Effector memory CD8-positive, alpha-beta T cell (primary cell): Measurements from ENCODE around the gene TBX1.
"Not testable (repeated sequence)": the region's sequence is repeated elsewhere in the genome, so short reads cannot be mapped to it uniquely, and the experiment has no call there.

Experiments used
- ATAC-seq: fragments of 150-1000 bp; cut with Tn5 transposase; replicated peaks from 2 replicates; pipeline ENCODE4 v1.10.0; 2021; ENCODE audit warnings: mild to moderate bottlenecking, moderate library complexity
- DNase-seq, 3 experiments: peaks; one replicate each; pipeline ENCODE4 v3.0.0; 2021
- H3K27ac Mint-ChIP-seq, 2 donors: one replicate each; pipeline ENCODE4 v1.8.0; 2022; ENCODE audit warnings: mild to moderate bottlenecking in 2 of 2, mixed read lengths in 2 of 2, moderate library complexity in 2 of 2
- H3K27me3 Mint-ChIP-seq, 2 donors: one replicate each; pipeline ENCODE4 v1.8.0; 2022; ENCODE audit warnings: mixed read lengths in 2 of 2
- H3K36me3 Mint-ChIP-seq: one replicate; pipeline ENCODE4 v1.8.0; 2022; ENCODE audit warnings: mild to moderate bottlenecking, moderate library complexity, mixed read lengths; ENCODE audit not compliant: insufficient read depth
- H3K4me1 Mint-ChIP-seq, 2 donors: one replicate each; pipeline ENCODE4 v1.8.0; 2022; ENCODE audit warnings: low read depth in 2 of 2, mixed read lengths in 2 of 2
- H3K4me3 Mint-ChIP-seq, 2 donors: one replicate each; pipeline ENCODE4 v1.8.0; 2022; ENCODE audit warnings: mild to moderate bottlenecking in 2 of 2, mixed read lengths in 2 of 2, moderate library complexity in 2 of 2
- H3K9me3 Mint-ChIP-seq, 2 donors: one replicate each; pipeline ENCODE4 v1.8.0; 2022; ENCODE audit warnings: mixed read lengths in 2 of 2

Gene TBX1

GRCh38 chr22:19775496-19776325, 15.1 kb downstream of the TBX1 start:
- peaks cover 0 to 4% of the 10 kb centered on the region in 2 donors for H3K4me1 Mint-ChIP-seq
- no peak overlapping the region for H3K4me3 Mint-ChIP-seq
- ATAC-seq (no peak), DNase-seq (no peak)
- H3K27ac Mint-ChIP-seq = no peak overlapping the region
- peaks cover 61 to 92% of the 10 kb centered on the region in 2 donors for H3K27me3 Mint-ChIP-seq
- H3K9me3 Mint-ChIP-seq = no peaks in the 10 kb centered on the region
- H3K36me3 Mint-ChIP-seq = peaks cover 5% of the 10 kb centered on the region

- Mint-ChIP-seq H3K4me3 (no peak overlapping the region), H3K4me1 (peaks cover 0 to 4% of the 10 kb centered on the region in 2 donors), H3K9me3 (no peaks in the 10 kb centered on the region), H3K36me3 (peaks cover 5% of the 10 kb centered on the region), H3K27ac (no peak overlapping the region), H3K27me3 (peaks cover 55 to 84% of the 10 kb centered on the region in 2 donors)
- DNase-seq (no peak), ATAC-seq (no peak)
Observed at GRCh38 chr22:19776433-19777031, 16.0 kb downstream of the TBX1 start.

GRCh38 chr22:19777192-19777591, 16.6 kb downstream of the TBX1 start:
- not testable (repeated sequence) for H3K27ac Mint-ChIP-seq, ATAC-seq, DNase-seq, H3K4me1 Mint-ChIP-seq, H3K9me3 Mint-ChIP-seq, H3K36me3 Mint-ChIP-seq, H3K4me3 Mint-ChIP-seq
- peaks cover 48 to 78% of the 10 kb centered on the region in 2 donors for H3K27me3 Mint-ChIP-seq

DNA sequence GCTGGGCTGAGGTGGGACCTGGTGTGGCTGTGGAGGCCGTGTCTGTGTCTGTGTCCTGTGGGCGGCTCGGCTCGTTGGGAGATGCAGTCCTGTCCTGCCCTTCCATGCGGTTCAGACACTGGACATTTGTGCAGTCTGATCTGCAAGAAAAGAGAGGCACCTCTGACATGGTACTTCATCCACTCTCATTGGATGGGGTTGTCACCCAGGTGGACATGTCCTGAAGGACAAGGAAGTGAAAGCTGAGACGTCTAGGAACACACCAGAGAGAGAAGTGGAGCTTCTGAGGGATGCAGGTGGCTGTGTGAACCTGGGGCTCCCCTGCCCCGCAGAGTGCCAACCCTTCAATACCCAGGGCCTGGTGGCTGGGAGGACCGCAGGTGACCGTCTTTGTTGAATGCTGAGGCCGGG, 18.4 kb downstream of the TBX1 start:
- Mint-ChIP-seq H3K36me3 (peaks cover 5% of the 10 kb centered on the region), H3K27ac (no peak overlapping the region), H3K4me3 (no peak overlapping the region), H3K4me1 (no peaks in the 10 kb centered on the region), H3K9me3 (no peaks in the 10 kb centered on the region), H3K27me3 (peaks cover 31 to 59% of the 10 kb centered on the region in 2 donors)
- ATAC-seq = no peak
- DNase-seq = no peak

GRCh38 chr22:19779685-19780268, 19.2 kb downstream of the TBX1 start:
- Mint-ChIP-seq H3K27me3 (peaks cover 25 to 52% of the 10 kb centered on the region in 2 donors), H3K4me1 (no peaks in the 10 kb centered on the region), H3K36me3 (peaks cover 5% of the 10 kb centered on the region), H3K9me3 (no peaks in the 10 kb centered on the region), H3K27ac (no peak overlapping the region), H3K4me3 (no peak overlapping the region)
- DNase-seq (no peak), ATAC-seq (no peak)

- no peak for ATAC-seq
- no peak for DNase-seq
- Mint-ChIP-seq H3K4me1 (no peaks in the 10 kb centered on the region), H3K36me3 (no peaks in the 10 kb centered on the region), H3K27me3 (peaks cover 18 to 32% of the 10 kb centered on the region in 2 donors), H3K4me3 (no peak overlapping the region), H3K9me3 (no peaks in the 10 kb centered on the region), H3K27ac (no peak overlapping the region)
Observed at GRCh38 chr22:19782533-19782932, 22.0 kb downstream of the TBX1 start.

DNA sequence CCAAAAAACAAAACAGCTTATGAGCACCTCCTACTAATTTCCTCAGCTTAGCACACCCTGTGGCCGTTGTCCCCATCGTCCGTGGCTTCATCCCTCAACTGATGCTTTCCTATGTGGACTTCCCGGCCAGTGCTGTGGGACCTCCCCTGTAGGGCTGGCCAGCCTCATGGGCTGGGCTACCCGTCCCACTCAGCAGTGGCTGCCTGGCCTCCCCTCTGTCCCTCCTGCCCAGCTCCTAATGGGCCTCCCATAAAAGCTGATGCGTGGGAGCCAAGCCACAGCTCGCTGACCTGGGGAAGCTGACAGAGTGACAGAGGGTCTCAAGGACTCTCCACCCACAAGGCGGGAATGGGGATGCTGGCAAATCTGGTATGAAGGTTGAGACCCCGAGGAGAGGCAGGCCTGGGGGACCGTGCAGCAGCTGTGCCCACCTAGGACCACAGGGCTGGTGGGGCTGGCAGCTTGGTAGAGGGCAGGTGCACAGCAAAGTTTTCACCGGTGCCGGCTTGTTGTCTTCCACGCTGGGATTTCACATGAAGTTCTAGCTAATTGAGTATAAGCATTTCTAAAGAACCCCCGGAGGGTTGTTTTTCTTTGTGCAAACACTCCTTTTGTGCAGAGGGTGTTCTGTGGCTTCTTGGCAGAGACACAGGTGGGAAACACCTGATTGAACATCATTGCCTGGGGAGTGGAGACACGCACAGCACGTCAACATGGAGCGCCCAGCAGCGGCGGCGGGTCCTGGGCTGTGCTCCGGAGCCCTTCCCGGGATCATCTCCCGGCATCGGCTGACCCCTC, 23.2 kb downstream of the TBX1 start:
- no peaks in the 10 kb centered on the region for H3K9me3 Mint-ChIP-seq
- no peaks in the 10 kb centered on the region for H3K36me3 Mint-ChIP-seq
- no peak for ATAC-seq
- no peaks in the 10 kb centered on the region for H3K4me1 Mint-ChIP-seq
- H3K27me3 Mint-ChIP-seq = peaks cover 10 to 25% of the 10 kb centered on the region in 2 donors
- no peak overlapping the region for H3K4me3 Mint-ChIP-seq
- H3K27ac Mint-ChIP-seq = no peak overlapping the region
- no peak for DNase-seq

DNA sequence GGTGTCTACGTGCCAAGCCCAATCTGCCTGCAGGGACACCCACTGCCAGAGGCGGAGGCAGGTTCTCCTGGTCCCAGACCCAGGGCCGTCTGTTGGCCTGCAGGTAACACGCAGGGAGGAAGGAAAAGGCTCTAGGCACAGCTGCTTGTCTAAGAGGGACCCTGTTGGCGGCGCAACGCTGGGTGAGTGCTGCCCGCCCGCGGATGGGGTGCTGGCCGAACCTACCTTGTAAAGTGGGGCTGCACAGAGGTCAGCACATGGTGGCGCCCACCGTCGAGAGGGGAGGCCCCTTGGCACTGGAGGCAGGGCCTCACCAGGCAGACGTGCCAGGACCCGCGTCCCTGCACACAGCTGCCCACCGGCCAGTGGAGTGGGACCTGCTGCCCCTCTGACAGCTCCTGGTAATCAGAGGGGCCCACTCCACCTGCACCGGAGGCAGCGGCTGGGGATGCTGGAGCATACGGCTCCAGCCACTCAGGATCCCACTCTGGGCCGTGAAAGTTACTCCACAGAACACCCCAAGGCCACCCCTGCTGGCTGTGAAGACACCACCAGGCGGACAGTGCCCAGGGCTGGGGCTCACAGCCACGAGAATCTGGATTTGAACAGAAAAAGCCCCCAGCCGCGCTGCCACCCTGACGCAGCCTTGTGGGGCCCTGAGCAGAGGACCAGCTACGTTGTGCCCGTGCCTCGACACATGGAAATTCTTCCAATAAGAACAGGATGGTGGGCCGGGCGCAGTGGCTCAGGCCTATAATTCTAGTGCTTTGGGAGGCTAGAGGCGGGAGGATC, 24.0 kb downstream of the TBX1 start:
- Mint-ChIP-seq H3K9me3 (no peaks in the 10 kb centered on the region), H3K27ac (no peak overlapping the region), H3K27me3 (peaks cover 5 to 17% of the 10 kb centered on the region in 2 donors), H3K36me3 (no peaks in the 10 kb centered on the region), H3K4me1 (no peaks in the 10 kb centered on the region), H3K4me3 (no peak overlapping the region)
- no peak for ATAC-seq
- DNase-seq = no peak

- no peak overlapping the region for H3K27ac Mint-ChIP-seq
- no peak for ATAC-seq
- H3K9me3 Mint-ChIP-seq = no peaks in the 10 kb centered on the region
- H3K4me1 Mint-ChIP-seq = no peaks in the 10 kb centered on the region
- H3K27me3 Mint-ChIP-seq = peaks cover 0 to 7% of the 10 kb centered on the region in 2 donors
- no peak overlapping the region for H3K4me3 Mint-ChIP-seq
- H3K36me3 Mint-ChIP-seq = no peaks in the 10 kb centered on the region
- no peak for DNase-seq
Observed at GRCh38 chr22:19785461-19786263, 25.1 kb downstream of the TBX1 start.

- ATAC-seq (no peak), DNase-seq (no peak)
- no peak overlapping the region for H3K27ac Mint-ChIP-seq
- H3K4me3 Mint-ChIP-seq = no peak overlapping the region
- no peaks in the 10 kb centered on the region for H3K4me1 Mint-ChIP-seq
- peaks cover 0 to 7% of the 10 kb centered on the region in 2 donors for H3K27me3 Mint-ChIP-seq
- H3K9me3 Mint-ChIP-seq = no peaks in the 10 kb centered on the region
- H3K36me3 Mint-ChIP-seq = no peaks in the 10 kb centered on the region
Observed at GRCh38 chr22:19786264-19786585, 25.6 kb downstream of the TBX1 start.

GRCh38 chr22:19786959-19787848, 26.6 kb downstream of the TBX1 start:
- H3K27me3 Mint-ChIP-seq = peaks cover 0 to 7% of the 10 kb centered on the region in 2 donors
- no peak overlapping the region for H3K27ac Mint-ChIP-seq
- ATAC-seq (no peak), DNase-seq (no peak)
- H3K9me3 Mint-ChIP-seq = no peaks in the 10 kb centered on the region
- H3K4me3 Mint-ChIP-seq = no peak overlapping the region
- no peaks in the 10 kb centered on the region for H3K4me1 Mint-ChIP-seq
- H3K36me3 Mint-ChIP-seq = no peaks in the 10 kb centered on the region

DNA sequence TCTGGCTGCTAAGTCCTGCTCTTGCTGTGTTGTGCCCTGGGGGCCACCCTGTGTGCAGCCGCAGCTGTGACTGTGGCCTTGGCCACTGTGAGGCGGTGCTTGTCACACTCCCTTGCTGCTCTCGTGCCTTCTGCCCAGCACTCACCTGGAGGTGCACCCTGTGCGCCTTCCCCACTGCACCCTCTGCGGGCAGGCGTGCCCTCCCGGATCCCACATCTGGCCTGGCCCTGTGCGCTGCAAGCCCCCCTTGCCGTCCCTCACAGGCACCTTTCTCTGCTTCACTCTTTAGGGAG, 27.2 kb downstream of the TBX1 start:
- Mint-ChIP-seq H3K4me3 (no peak overlapping the region), H3K9me3 (no peaks in the 10 kb centered on the region), H3K36me3 (no peaks in the 10 kb centered on the region), H3K27ac (no peak overlapping the region), H3K27me3 (peaks cover 0 to 7% of the 10 kb centered on the region in 2 donors), H3K4me1 (no peaks in the 10 kb centered on the region)
- ATAC-seq (no peak), DNase-seq (no peak)
